Prostate gland (tissue), 2 donors: ENCODE results near the gene TNNT2.

Source experiments
- CTCF ChIP-seq, 4 experiments: fragments of 200-600 bp in 2 of 4; fragments of 450-650 bp in 2 of 4; sonication (generic) in 2 of 4; IDR thresholded peaks; 1 replicate in 3 of 4; 2 replicates in 1 of 4; pipeline ENCODE4 v1.5.1; 2016 to 2019; ENCODE audit warnings: antibody characterized with exemption in 4 of 4, mild to moderate bottlenecking in 2 of 4, moderate library complexity in 2 of 4
- POLR2AphosphoS5 ChIP-seq: sonication (generic); formaldehyde crosslinking; IDR thresholded peaks from one replicate; pipeline ENCODE4 v1.6.1; 2017; ENCODE audit warnings: antibody characterized with exemption

DNA sequence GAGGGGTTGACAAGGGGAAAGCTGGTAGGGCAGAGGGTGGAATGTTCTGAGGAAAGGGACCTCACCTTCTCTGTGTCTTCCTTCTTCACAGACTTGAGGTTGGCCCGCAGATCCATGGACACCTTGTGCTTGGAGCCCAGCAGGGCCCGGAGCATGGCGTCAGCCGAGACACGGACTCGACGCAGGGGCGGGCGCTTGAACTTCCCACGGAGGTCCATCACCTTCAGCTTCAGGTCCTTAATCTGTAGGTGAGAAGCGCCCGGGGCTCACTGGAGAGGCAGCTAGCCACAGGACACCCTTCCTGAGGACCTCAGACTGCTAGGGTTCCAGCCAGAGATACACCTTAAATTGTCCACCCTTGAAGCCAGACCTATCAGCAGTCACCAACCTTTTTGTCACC lies 33.8 kb upstream of the TNNT2 start:
- TF ChIP-seq CTCF (IDR thresholded peaks at IDR 0.05) (no peak), POLR2AphosphoS5 (no peak)
